ENCODE results near the gene SLC25A24. TPM values are rescaled to one million over a fixed set of nuclear protein-coding genes. Genes with fewer than 3 reads are reported as not detected.
"Not testable (repeated sequence)": the region's sequence is repeated elsewhere in the genome, so short reads cannot be mapped to it uniquely, and the experiment has no call there.

Gene SLC25A24
- total and polyA plus RNA-seq, 4 donors, result 17.9 to 73.2 (median 38.2) TPM

GRCh38 chr1:108208724-108209446, 8.7 kb upstream of the SLC25A24 start:
- H3K27ac ChIP-seq (ENCODE audit: low read depth in 1 of 2, low read length in 1 of 2), result no peak overlapping the region
- H3K4me1 ChIP-seq (ENCODE audit: control insufficient read depth in 5 of 5, insufficient read depth in 5 of 5, low read length in 5 of 5), result no peaks in the 10 kb centered on the region
- DNase-seq, result peak; percentile 59 to 75 (median 73)
- TF ChIP-seq CTCF (IDR thresholded peaks at IDR 0.05; ENCODE audit: control extremely low read depth, extremely low read depth), result no peak
- no peak overlapping the region for H3K9ac ChIP-seq (ENCODE audit: insufficient read depth in 1 of 2, low read length in 2 of 2)
- ATAC-seq (ENCODE audit: insufficient read depth, low FRiP score), result no peak
- no peak overlapping the region for H3K4me3 ChIP-seq
- WGBS, 2 donors, result 72 to 76% methylated on average over 11 of the region's 11 CpGs
- H3K9me3 ChIP-seq (ENCODE audit: control insufficient read depth in 4 of 4, insufficient read depth in 3 of 4, low read length in 3 of 4), result no peaks in the 10 kb centered on the region
- no peaks in the 10 kb centered on the region for H3K36me3 ChIP-seq (ENCODE audit: control insufficient read depth in 4 of 4, insufficient read depth in 4 of 4, low read length in 4 of 4)
- H3K27me3 ChIP-seq (ENCODE audit: control insufficient read depth in 3 of 3, insufficient read depth in 3 of 3, low read length in 2 of 3), result peaks cover 0 to 3% (median 0%) of the 10 kb centered on the region in 3 donors

GRCh38 chr1:108203582-108203981, 3.4 kb upstream of the SLC25A24 start:
- WGBS, 2 donors, result 89 to 91% methylated on average over 3 of the region's 3 CpGs
- H3K27ac ChIP-seq (ENCODE audit: low read depth in 1 of 2, low read length in 1 of 2); H3K4me3 ChIP-seq; ATAC-seq (ENCODE audit: insufficient read depth, low FRiP score); H3K9me3 ChIP-seq (ENCODE audit: control insufficient read depth in 4 of 4, insufficient read depth in 3 of 4, low read length in 3 of 4); H3K27me3 ChIP-seq (ENCODE audit: control insufficient read depth in 3 of 3, insufficient read depth in 3 of 3, low read length in 2 of 3); H3K36me3 ChIP-seq (ENCODE audit: control insufficient read depth in 4 of 4, insufficient read depth in 4 of 4, low read length in 4 of 4); H3K9ac ChIP-seq (ENCODE audit: insufficient read depth in 1 of 2, low read length in 2 of 2); DNase-seq: not testable (repeated sequence)
- peaks cover 0 to 26% (median 7%) of the 10 kb centered on the region in 5 donors for H3K4me1 ChIP-seq (ENCODE audit: control insufficient read depth in 5 of 5, insufficient read depth in 5 of 5, low read length in 5 of 5)

GRCh38 chr1:108201687-108202086, 1.5 kb upstream of the SLC25A24 start:
- Histone ChIP-seq H3K4me3 (no peak overlapping the region), H3K36me3 (ENCODE audit: control insufficient read depth in 4 of 4, insufficient read depth in 4 of 4, low read length in 4 of 4) (peaks cover 0 to 9% (median 5%) of the 10 kb centered on the region in 4 donors), H3K27ac (ENCODE audit: low read depth in 1 of 2, low read length in 1 of 2) (no peak overlapping the region), H3K4me1 (ENCODE audit: control insufficient read depth in 5 of 5, insufficient read depth in 5 of 5, low read length in 5 of 5) (peaks cover 0 to 41% (median 12%) of the 10 kb centered on the region in 5 donors), H3K9me3 (ENCODE audit: control insufficient read depth in 4 of 4, insufficient read depth in 3 of 4, low read length in 3 of 4) (no peaks in the 10 kb centered on the region), H3K9ac (ENCODE audit: insufficient read depth in 1 of 2, low read length in 2 of 2) (no peak overlapping the region), H3K27me3 (ENCODE audit: control insufficient read depth in 3 of 3, insufficient read depth in 3 of 3, low read length in 2 of 3) (no peaks in the 10 kb centered on the region)
- no peak for ATAC-seq (ENCODE audit: insufficient read depth, low FRiP score)
- no peak for DNase-seq
- 83 to 88% methylated on average over 5 of the region's 5 CpGs for WGBS, 2 donors
- no peak for TF ChIP-seq CTCF (IDR thresholded peaks at IDR 0.05; ENCODE audit: control extremely low read depth, extremely low read depth)

GRCh38 chr1:108200687-108201051, 526 bp upstream of the SLC25A24 start:
- Histone ChIP-seq H3K36me3 (ENCODE audit: control insufficient read depth in 4 of 4, insufficient read depth in 4 of 4, low read length in 4 of 4) (peaks cover 0 to 15% (median 10%) of the 10 kb centered on the region in 4 donors), H3K4me1 (ENCODE audit: control insufficient read depth in 5 of 5, insufficient read depth in 5 of 5, low read length in 5 of 5) (peaks cover 0 to 41% (median 12%) of the 10 kb centered on the region in 5 donors), H3K9me3 (ENCODE audit: control insufficient read depth in 4 of 4, insufficient read depth in 3 of 4, low read length in 3 of 4) (no peaks in the 10 kb centered on the region), H3K27ac (ENCODE audit: low read depth in 1 of 2, low read length in 1 of 2) (peak overlapping the region; percentile 86 to 95), H3K9ac (ENCODE audit: insufficient read depth in 1 of 2, low read length in 2 of 2) (peak overlapping the region in 1 of 2 donors; percentile 76), H3K27me3 (ENCODE audit: control insufficient read depth in 3 of 3, insufficient read depth in 3 of 3, low read length in 2 of 3) (no peaks in the 10 kb centered on the region), H3K4me3 (peak overlapping the region; percentile 99)
- DNase-seq (peak in 2 of 3 donors; percentile 35 to 76), ATAC-seq (ENCODE audit: insufficient read depth, low FRiP score) (peak; percentile 70)
- peak; percentile 3 for TF ChIP-seq CTCF (IDR thresholded peaks at IDR 0.05; ENCODE audit: control extremely low read depth, extremely low read depth)
- WGBS, 2 donors, result 0 to 2% methylated on average over 10 of the region's 10 CpGs
